Brain microvascular endothelial cell (primary cell): ENCODE data around the gene WDR31.

Source experiments
- DNase-seq: peaks from one replicate; pipeline ENCODE4 v3.0.0-alpha.2; 2020
- H3K27ac ChIP-seq: fragments of 250-450 bp; sonication (Bioruptor Pico); 2 replicates; pipeline ENCODE4 v1.5.1; 2020; ENCODE audit warnings: mild to moderate bottlenecking, moderate library complexity
- H3K27me3 ChIP-seq: fragments of 250-450 bp; sonication (Bioruptor Pico); replicated peaks from 2 replicates; pipeline ENCODE4 v1.5.1; 2020; ENCODE audit warnings: mild to moderate bottlenecking
- H3K36me3 ChIP-seq: fragments of 250-450 bp; sonication (Bioruptor Pico); replicated peaks from 2 replicates; pipeline ENCODE4 v1.5.1; 2020; ENCODE audit warnings: mild to moderate bottlenecking
- H3K4me3 ChIP-seq: 2 replicates; pipeline ENCODE4 v1.5.1; 2011; ENCODE audit warnings: low read depth, mild to moderate bottlenecking, control low read depth, low read length, moderate library complexity
- in situ Hi-C: cut with HindIII; loops from 2 replicates; pipeline ENCODE4 v1.10.0; 2017; ENCODE audit warnings: low sequenced_read_pairs, low pct_ligation_motif_present
- TF ChIP-seq, protein P1 (sequence below): IDR thresholded peaks from 2 replicates; pipeline ENCODE4 v1.5.1; 2011; ENCODE audit warnings: low read depth, mild to moderate bottlenecking, moderate library complexity, low read length, control low read depth, inconsistent platforms; ENCODE audit errors: missing control alignments

The WDR31 gene

DNA sequence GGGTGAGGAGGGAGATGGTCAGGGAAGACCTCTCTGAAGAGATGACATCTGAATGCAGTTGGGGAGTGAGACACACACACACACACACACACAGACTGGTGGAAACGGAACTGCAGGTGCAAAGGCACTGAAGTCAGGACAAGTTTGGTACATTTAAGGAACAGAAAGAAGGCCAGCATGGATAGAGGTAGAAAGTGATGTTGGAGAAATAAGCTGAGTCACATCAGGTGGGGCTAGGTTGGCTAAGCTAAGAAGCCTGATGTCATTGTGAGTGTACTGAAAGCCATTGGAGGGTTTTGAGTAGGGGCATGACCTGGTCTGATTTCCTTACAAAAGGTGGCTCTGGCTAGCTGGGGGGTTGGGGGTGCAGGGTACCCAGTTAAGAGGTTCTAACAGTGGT is 12.3 kb upstream of the WDR31 start:
- Histone ChIP-seq H3K36me3 (no peaks in the 10 kb centered on the region), H3K4me3 (no peak overlapping the region), H3K27me3 (peaks cover 47% of the 10 kb centered on the region), H3K27ac (no peak overlapping the region)
- no peak for DNase-seq
- in situ Hi-C loops, result no loop called here
- TF ChIP-seq, protein P1, sequence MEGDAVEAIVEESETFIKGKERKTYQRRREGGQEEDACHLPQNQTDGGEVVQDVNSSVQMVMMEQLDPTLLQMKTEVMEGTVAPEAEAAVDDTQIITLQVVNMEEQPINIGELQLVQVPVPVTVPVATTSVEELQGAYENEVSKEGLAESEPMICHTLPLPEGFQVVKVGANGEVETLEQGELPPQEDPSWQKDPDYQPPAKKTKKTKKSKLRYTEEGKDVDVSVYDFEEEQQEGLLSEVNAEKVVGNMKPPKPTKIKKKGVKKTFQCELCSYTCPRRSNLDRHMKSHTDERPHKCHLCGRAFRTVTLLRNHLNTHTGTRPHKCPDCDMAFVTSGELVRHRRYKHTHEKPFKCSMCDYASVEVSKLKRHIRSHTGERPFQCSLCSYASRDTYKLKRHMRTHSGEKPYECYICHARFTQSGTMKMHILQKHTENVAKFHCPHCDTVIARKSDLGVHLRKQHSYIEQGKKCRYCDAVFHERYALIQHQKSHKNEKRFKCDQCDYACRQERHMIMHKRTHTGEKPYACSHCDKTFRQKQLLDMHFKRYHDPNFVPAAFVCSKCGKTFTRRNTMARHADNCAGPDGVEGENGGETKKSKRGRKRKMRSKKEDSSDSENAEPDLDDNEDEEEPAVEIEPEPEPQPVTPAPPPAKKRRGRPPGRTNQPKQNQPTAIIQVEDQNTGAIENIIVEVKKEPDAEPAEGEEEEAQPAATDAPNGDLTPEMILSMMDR, result no peak

DNA sequence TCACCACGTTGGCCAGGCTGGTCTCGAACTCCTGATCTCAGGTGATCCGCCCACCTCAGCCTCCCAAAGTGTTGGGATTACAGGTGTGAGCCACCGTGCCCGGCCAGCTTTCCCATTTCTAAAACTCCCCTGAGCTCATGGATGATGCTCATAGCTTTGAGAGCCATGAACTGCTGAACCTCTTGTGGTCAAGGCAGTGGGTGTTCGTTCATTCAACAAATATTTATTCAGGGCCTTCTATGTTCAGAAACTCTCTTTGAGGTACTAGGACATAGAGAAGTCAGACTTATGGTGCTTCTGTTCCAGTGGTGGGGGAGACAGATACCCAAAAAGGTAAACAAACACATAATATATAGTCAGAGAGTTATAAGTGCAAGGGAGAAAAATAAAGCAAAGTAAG is 11.9 kb upstream of the WDR31 start:
- TF ChIP-seq, protein P1, result no peak
- peaks cover 46% of the 10 kb centered on the region for H3K27me3 ChIP-seq

DNA sequence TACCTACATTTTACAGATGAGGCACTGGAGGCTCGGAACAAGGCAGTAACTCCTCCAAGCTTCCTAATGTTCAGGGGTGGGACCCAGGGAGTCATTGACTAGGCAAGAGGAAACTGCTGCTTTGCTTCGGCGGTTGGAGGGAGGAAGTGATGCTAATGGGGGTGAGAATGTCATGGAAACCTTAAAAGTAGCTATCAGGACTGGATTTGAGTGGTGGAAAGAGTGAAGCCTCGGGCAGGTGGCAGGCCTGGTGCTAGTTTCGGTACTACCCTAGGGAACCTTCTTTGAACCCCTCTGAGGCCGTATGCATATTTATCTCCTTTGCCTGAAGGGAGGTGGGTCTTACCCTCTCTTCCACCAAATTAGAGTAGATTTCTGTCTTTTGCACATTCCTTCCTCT is 10.9 kb upstream of the WDR31 start:
- H3K27ac ChIP-seq, result no peak overlapping the region
- no peaks in the 10 kb centered on the region for H3K36me3 ChIP-seq
- in situ Hi-C loops, result no loop called here
- no peak for DNase-seq
- H3K27me3 ChIP-seq, result peaks cover 42% of the 10 kb centered on the region
- no peak overlapping the region for H3K4me3 ChIP-seq
- TF ChIP-seq, protein P1, result no peak

More for the DNA sequence above, 11.9 kb upstream of the WDR31 start:
- no peaks in the 10 kb centered on the region for H3K36me3 ChIP-seq
- in situ Hi-C loops, result no loop called here
- no peak overlapping the region for H3K4me3 ChIP-seq
- no peak for DNase-seq
- no peak overlapping the region for H3K27ac ChIP-seq

DNA sequence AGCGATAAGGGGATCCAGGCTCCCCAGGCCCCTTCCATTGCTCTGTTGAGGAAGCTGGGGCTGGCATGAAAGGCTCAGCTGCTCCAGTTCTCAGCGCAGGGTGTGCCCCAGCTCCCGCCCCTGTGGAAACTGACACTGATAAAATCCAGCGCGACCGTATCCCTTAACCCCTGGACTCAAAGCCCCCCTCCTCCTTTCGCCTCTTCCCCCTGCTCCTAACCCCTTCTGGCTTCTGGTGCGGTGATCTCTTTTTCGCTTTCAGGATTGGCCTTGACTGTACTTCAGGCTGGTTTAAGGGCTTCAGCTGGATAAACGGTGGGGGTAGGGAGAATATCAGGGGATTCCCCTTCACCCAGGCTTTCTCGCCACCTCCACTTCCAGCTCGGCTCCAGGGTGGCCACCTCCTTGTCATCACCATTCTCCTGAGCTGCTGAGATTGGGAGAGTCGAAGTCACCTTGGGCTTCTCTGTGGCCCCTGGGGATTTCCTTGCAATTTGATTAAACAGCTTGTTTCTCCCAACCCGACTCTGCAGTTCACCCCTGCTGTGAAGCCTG is 10.1 kb upstream of the WDR31 start:
- DNase-seq, result no peak
- H3K4me3 ChIP-seq, result no peak overlapping the region
- TF ChIP-seq, protein P1, result no peak
- peaks cover 42% of the 10 kb centered on the region for H3K27me3 ChIP-seq
- no peak overlapping the region for H3K27ac ChIP-seq
- in situ Hi-C loops, result no loop called here
- H3K36me3 ChIP-seq, result no peaks in the 10 kb centered on the region

DNA sequence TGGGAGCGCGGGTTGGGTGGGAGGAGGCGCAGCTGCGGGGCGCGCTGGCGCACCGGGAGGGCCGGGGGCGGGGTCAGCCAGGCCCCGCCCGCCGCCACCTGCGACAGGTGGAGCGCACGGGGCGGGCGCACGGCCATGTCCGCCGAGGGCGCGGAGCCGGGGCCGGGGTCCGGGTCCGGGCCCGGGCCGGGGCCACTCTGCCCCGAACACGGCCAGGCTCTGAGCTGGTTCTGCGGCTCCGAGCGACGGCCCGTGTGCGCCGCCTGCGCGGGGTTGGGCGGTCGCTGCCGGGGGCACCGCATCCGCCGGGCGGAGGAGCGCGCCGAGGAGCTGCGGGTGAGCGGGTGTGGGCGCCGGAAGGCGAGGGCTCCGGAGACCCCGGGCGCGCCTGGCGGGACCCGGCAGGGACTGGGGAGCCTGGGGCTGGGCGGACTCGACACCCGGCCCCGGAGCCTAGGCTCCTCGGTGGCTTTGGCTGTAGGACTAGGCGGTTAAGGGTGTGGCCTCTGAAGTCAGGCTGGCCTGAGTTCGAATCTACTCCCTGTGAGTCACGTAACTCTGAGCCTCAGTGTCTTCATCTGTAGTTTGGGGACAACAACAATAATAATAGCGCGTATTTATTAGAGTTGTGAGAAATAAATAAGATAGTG is 9.5 kb upstream of the WDR31 start, which contains the start of gene BSPRY:
Gene BSPRY (plus strand): TSS at position 97 of the 650 bp plus-strand sequence. CDS start 39 bp downstream, at position 136.
- in situ Hi-C loops, result no loop called here
- Histone ChIP-seq H3K36me3 (no peaks in the 10 kb centered on the region), H3K4me3 (peak within 1 kb of the TSS; percentile 17), H3K27ac (no peak within 1 kb of the TSS), H3K27me3 (peaks cover 42% of the 10 kb centered on the region)
- TF ChIP-seq, protein P1, result no peak
- DNase-seq, result no peak
